Natural killer cell (primary cell): Measurements from ENCODE around the gene KRTAP13-2. TPM values are rescaled to one million over a fixed set of nuclear protein-coding genes. Genes with fewer than 3 reads are reported as not detected.

Experiments used
- ATAC-seq, 3 donors: fragments of 150-1000 bp in 2 of 3; fragments of 200-7000 bp in 1 of 3; cut with Tn5 transposase; 1 replicate in 1 of 3; 2 replicates in 2 of 3; pipeline ENCODE4 v1.10.0; 2021; ENCODE audit warnings: mild to moderate bottlenecking in 2 of 3, moderate library complexity in 2 of 3
- DNase-seq, 2 donors: peaks; one replicate each; pipeline versions ENCODE4 v3.0.0 to v3.0.0-alpha.2; 2013 to 2021; ENCODE audit warnings: mixed read lengths in 1 of 2
- H3K27ac ChIP-seq: one replicate; pipeline ENCODE4 v1.5.1; 2013; ENCODE audit warnings: mild to moderate bottlenecking, low read length
- H3K27me3 ChIP-seq: one replicate; pipeline ENCODE4 v1.6.1; 2013; ENCODE audit warnings: low read length; ENCODE audit not compliant: control insufficient read depth, insufficient read depth
- H3K36me3 ChIP-seq: one replicate; pipeline ENCODE4 v1.6.1; 2013; ENCODE audit warnings: low read length; ENCODE audit not compliant: control insufficient read depth, insufficient read depth
- H3K4me1 ChIP-seq: one replicate; pipeline ENCODE4 v1.6.1; 2013; ENCODE audit warnings: low read length; ENCODE audit not compliant: control insufficient read depth, insufficient read depth
- H3K4me3 ChIP-seq: one replicate; pipeline ENCODE4 v1.5.1; 2013; ENCODE audit warnings: low read length
- H3K9me3 ChIP-seq: one replicate; pipeline ENCODE4 v1.6.1; 2013; ENCODE audit warnings: low read length; ENCODE audit not compliant: control insufficient read depth, insufficient read depth
- H3K27ac Mint-ChIP-seq, 2 donors: one replicate each; pipeline ENCODE4 v1.8.0; 2022; ENCODE audit warnings: mild to moderate bottlenecking in 2 of 2, mixed read lengths in 2 of 2, moderate library complexity in 1 of 2
- H3K27me3 Mint-ChIP-seq, 2 donors: one replicate each; pipeline ENCODE4 v1.8.0; 2022; ENCODE audit warnings: low read depth in 2 of 2, mixed read lengths in 2 of 2
- H3K36me3 Mint-ChIP-seq: one replicate; pipeline ENCODE4 v1.8.0; 2022; ENCODE audit warnings: mixed read lengths
- H3K4me1 Mint-ChIP-seq, 2 donors: one replicate each; pipeline ENCODE4 v1.8.0; 2022; ENCODE audit warnings: mixed read lengths in 2 of 2
- H3K4me3 Mint-ChIP-seq: one replicate; pipeline ENCODE4 v1.8.0; 2022; ENCODE audit warnings: mild to moderate bottlenecking, moderate library complexity, mixed read lengths
- H3K9me3 Mint-ChIP-seq, 2 donors: one replicate each; pipeline ENCODE4 v1.8.0; 2022; ENCODE audit warnings: mixed read lengths in 2 of 2
- CTCF ChIP-seq: fragments of 200-600 bp; IDR thresholded peaks from one replicate; pipeline ENCODE4 v1.8.0; 2022; ENCODE audit warnings: antibody characterized with exemption
- WGBS: methylation state at CpG from one replicate; pipeline ENCODE4 v1.1.7; 2013; ENCODE audit warnings: missing lambda C conversion rate; ENCODE audit not compliant: insufficient coverage; 5-methylcytosine and 5-hydroxymethylcytosine counted together
- intact Hi-C: fragments of 100-400 bp; cut with micrococcal nuclease; formaldehyde crosslinking; loops from one replicate; pipeline ENCODE4 v1.14.2; 2022
- total RNA-seq, 4 donors: library from RNA; stranded (reverse); fragments of 120-200 nt in 1 of 4; gene quantifications; one replicate each; pipeline versions ENCODE4 v1.2.3 to v1.2.4, GENCODE V29; 2013 to 2022

KRTAP13-2 gene
- total RNA-seq, 3 donors from 2014 or later (not counting 1 experiment from before 2014, with no cell fraction given) = not detected

GRCh38 chr21:30345014-30345413 is 27.1 kb downstream of the KRTAP13-2 start:
- DNase-seq (no peak), ATAC-seq (no peak)
- H3K36me3 ChIP-seq = no peaks in the 10 kb centered on the region
- TF ChIP-seq CTCF = no peak
- no peaks in the 10 kb centered on the region for H3K27me3 ChIP-seq
- no peaks in the 10 kb centered on the region for H3K9me3 ChIP-seq
- H3K4me1 ChIP-seq = no peaks in the 10 kb centered on the region
- Mint-ChIP-seq H3K4me1 (no peaks in the 10 kb centered on the region), H3K27me3 (no peaks in the 10 kb centered on the region), H3K9me3 (peaks cover 6 to 11% of the 10 kb centered on the region in 2 donors), H3K4me3 (no peak overlapping the region), H3K36me3 (no peaks in the 10 kb centered on the region), H3K27ac (no peak overlapping the region)
- intact Hi-C loops = no loop called here
- no peak overlapping the region for H3K4me3 ChIP-seq
- H3K27ac ChIP-seq = no peak overlapping the region
- WGBS = no CpG with 5 or more reads among the region's 2 CpGs

- peaks cover 4 to 8% of the 10 kb centered on the region in 2 donors for H3K9me3 Mint-ChIP-seq
- H3K27me3 ChIP-seq = no peaks in the 10 kb centered on the region
- ATAC-seq (no peak), DNase-seq (peak in 1 of 2 donors; percentile 42)
- no peaks in the 10 kb centered on the region for H3K4me1 ChIP-seq
- H3K4me1 Mint-ChIP-seq = no peaks in the 10 kb centered on the region
- TF ChIP-seq CTCF = peak; percentile 43
- H3K4me3 Mint-ChIP-seq = no peak overlapping the region
- no peaks in the 10 kb centered on the region for H3K36me3 Mint-ChIP-seq
- no peaks in the 10 kb centered on the region for H3K27me3 Mint-ChIP-seq
- intact Hi-C loops = no loop called here
- no peaks in the 10 kb centered on the region for H3K36me3 ChIP-seq
- H3K4me3 ChIP-seq = no peak overlapping the region
- WGBS = 71% methylated on average over 1 of the region's 2 CpGs
- H3K27ac ChIP-seq = no peak overlapping the region
- H3K27ac Mint-ChIP-seq = no peak overlapping the region
- no peaks in the 10 kb centered on the region for H3K9me3 ChIP-seq
Observed at GRCh38 chr21:30340714-30341573, 31.1 kb downstream of the KRTAP13-2 start.

GRCh38 chr21:30338717-30339116 is 33.4 kb downstream of the KRTAP13-2 start:
- Histone ChIP-seq H3K4me1 (no peaks in the 10 kb centered on the region), H3K27me3 (no peaks in the 10 kb centered on the region), H3K27ac (no peak overlapping the region), H3K4me3 (no peak overlapping the region), H3K9me3 (no peaks in the 10 kb centered on the region), H3K36me3 (no peaks in the 10 kb centered on the region)
- H3K27me3 Mint-ChIP-seq = no peaks in the 10 kb centered on the region
- no peak overlapping the region for H3K4me3 Mint-ChIP-seq
- peaks cover 4 to 8% of the 10 kb centered on the region in 2 donors for H3K9me3 Mint-ChIP-seq
- 99% methylated on average over 4 of the region's 4 CpGs for WGBS
- DNase-seq = no peak
- ATAC-seq = no peak
- H3K4me1 Mint-ChIP-seq = no peaks in the 10 kb centered on the region
- H3K27ac Mint-ChIP-seq = no peak overlapping the region
- TF ChIP-seq CTCF = no peak
- intact Hi-C loops = no loop called here
- H3K36me3 Mint-ChIP-seq = no peaks in the 10 kb centered on the region

GRCh38 chr21:30337772-30338171 is 34.3 kb downstream of the KRTAP13-2 start:
- H3K27ac ChIP-seq = no peak overlapping the region
- H3K4me3 Mint-ChIP-seq = no peak overlapping the region
- H3K9me3 ChIP-seq = no peaks in the 10 kb centered on the region
- ATAC-seq (no peak), DNase-seq (no peak)
- H3K4me3 ChIP-seq = no peak overlapping the region
- intact Hi-C loops = no loop called here
- no peaks in the 10 kb centered on the region for H3K4me1 ChIP-seq
- H3K27me3 Mint-ChIP-seq = no peaks in the 10 kb centered on the region
- no peaks in the 10 kb centered on the region for H3K27me3 ChIP-seq
- no peaks in the 10 kb centered on the region for H3K4me1 Mint-ChIP-seq
- no peaks in the 10 kb centered on the region for H3K36me3 Mint-ChIP-seq
- no peak for TF ChIP-seq CTCF
- no peaks in the 10 kb centered on the region for H3K36me3 ChIP-seq
- peaks cover 4 to 8% of the 10 kb centered on the region in 2 donors for H3K9me3 Mint-ChIP-seq
- no peak overlapping the region for H3K27ac Mint-ChIP-seq
